GM12891 (cell line): ENCODE measurements around the gene LRRC56.

Source experiments
- DNase-seq: peaks from one replicate; pipeline ENCODE4 v3.0.0; 2011; ENCODE audit warnings: low spot score; ENCODE audit not compliant: insufficient read length
- FAIRE-seq: peaks from 2 replicates; lab custom pipeline; 2011; peaks lifted over from hg19 to GRCh38; lab: Jason Lieb, UNC
- PAX5 ChIP-seq: IDR thresholded peaks from 2 replicates; pipeline ENCODE4 v1.6.1; 2011; ENCODE audit warnings: low read length, moderate library complexity, mild to moderate bottlenecking; ENCODE audit not compliant: insufficient read depth, severe bottlenecking
- POLR2A ChIP-seq: IDR thresholded peaks from 2 replicates; pipeline ENCODE4 v1.6.1; 2011; ENCODE audit warnings: low read depth, low read length, control low read depth
- POLR2AphosphoS5 ChIP-seq: IDR thresholded peaks from 2 replicates; pipeline ENCODE4 v1.6.1; 2011; ENCODE audit warnings: low read depth, low read length, control low read depth
- POU2F2 ChIP-seq: IDR thresholded peaks from 2 replicates; pipeline ENCODE4 v1.6.1; 2011; ENCODE audit warnings: low read depth, mild to moderate bottlenecking, control low read depth, low read length, moderate library complexity
- SPI1 ChIP-seq: IDR thresholded peaks from 2 replicates; pipeline ENCODE4 v1.6.1; 2011; ENCODE audit warnings: low read depth, low read length, control low read depth
- TAF1 ChIP-seq: IDR thresholded peaks from 2 replicates; pipeline ENCODE4 v1.6.1; 2011; ENCODE audit warnings: low read depth, low read length, control low read depth

The LRRC56 gene

GRCh38 chr11:596374-596773 lies 59.0 kb downstream of the LRRC56 start:
- no peak for TF ChIP-seq SPI1
- TF ChIP-seq POU2F2: no peak
- no peak for TF ChIP-seq PAX5
- TF ChIP-seq POLR2A: no peak
- no peak for TF ChIP-seq TAF1
- DNase-seq: no peak
- FAIRE-seq: no peak

GRCh38 chr11:597166-597725 lies 59.9 kb downstream of the LRRC56 start:
- no peak for DNase-seq
- TF ChIP-seq TAF1: no peak
- no peak for TF ChIP-seq POU2F2
- no peak for TF ChIP-seq POLR2AphosphoS5
- TF ChIP-seq SPI1: no peak
- no peak for TF ChIP-seq PAX5
- TF ChIP-seq POLR2A: no peak
- FAIRE-seq: no peak

- no peak for FAIRE-seq
- DNase-seq: no peak
- TF ChIP-seq SPI1 (no peak), POLR2A (no peak), PAX5 (no peak), TAF1 (no peak), POLR2AphosphoS5 (no peak), POU2F2 (no peak)
Measured at GRCh38 chr11:598005-598680, 60.8 kb downstream of the LRRC56 start.

- FAIRE-seq (no peak), DNase-seq (no peak)
- TF ChIP-seq POU2F2: no peak
- TF ChIP-seq SPI1: no peak
- TF ChIP-seq TAF1: no peak
- TF ChIP-seq POLR2A: no peak
- peak; percentile 20; the same call in 1 of the 2 replicates for TF ChIP-seq POLR2AphosphoS5
- TF ChIP-seq PAX5: no peak
Measured at GRCh38 chr11:601573-602245, 64.4 kb downstream of the LRRC56 start.

- FAIRE-seq: no peak
- DNase-seq: no peak
- TF ChIP-seq TAF1 (no peak), POLR2A (no peak), SPI1 (no peak), POU2F2 (no peak), POLR2AphosphoS5 (no peak), PAX5 (no peak)
Measured at GRCh38 chr11:603154-603553, 65.8 kb downstream of the LRRC56 start.
